ENCODE measurements around the gene STPG3. TPM values are rescaled to one million over a fixed set of nuclear protein-coding genes. Genes with fewer than 3 reads are reported as not detected.

STPG3 gene
- total RNA-seq, 2 experiments from 2014 or later, result not detected

DNA sequence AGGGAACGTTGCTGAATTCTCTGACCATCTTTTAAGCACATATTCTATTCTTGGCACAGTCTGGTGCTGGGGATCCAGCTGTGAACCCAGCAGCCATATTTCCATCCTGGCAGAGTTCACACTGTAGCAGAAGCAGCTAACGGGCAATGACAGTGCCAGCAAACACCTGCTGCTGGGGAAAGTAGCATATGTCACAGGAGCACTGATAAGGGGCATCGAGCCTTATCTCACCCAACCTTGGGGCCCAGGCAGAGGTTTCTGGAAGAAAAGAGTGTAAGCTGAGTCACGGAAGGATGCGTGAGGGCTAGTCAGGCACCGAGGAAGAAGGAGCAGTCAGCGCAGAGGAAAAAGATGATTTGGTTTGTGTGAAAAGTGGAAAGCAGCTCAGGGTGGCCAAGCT is 44.5 kb upstream of the STPG3 start:
- H3K4me1 Mint-ChIP-seq (ENCODE audit: low read depth), result peaks cover 30% of the 10 kb centered on the region
- peak overlapping the region; percentile 93 for H3K4me3 Mint-ChIP-seq
- no peak for DNase-seq
- TF ChIP-seq, protein P1, sequence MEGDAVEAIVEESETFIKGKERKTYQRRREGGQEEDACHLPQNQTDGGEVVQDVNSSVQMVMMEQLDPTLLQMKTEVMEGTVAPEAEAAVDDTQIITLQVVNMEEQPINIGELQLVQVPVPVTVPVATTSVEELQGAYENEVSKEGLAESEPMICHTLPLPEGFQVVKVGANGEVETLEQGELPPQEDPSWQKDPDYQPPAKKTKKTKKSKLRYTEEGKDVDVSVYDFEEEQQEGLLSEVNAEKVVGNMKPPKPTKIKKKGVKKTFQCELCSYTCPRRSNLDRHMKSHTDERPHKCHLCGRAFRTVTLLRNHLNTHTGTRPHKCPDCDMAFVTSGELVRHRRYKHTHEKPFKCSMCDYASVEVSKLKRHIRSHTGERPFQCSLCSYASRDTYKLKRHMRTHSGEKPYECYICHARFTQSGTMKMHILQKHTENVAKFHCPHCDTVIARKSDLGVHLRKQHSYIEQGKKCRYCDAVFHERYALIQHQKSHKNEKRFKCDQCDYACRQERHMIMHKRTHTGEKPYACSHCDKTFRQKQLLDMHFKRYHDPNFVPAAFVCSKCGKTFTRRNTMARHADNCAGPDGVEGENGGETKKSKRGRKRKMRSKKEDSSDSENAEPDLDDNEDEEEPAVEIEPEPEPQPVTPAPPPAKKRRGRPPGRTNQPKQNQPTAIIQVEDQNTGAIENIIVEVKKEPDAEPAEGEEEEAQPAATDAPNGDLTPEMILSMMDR (IDR thresholded peaks at IDR 0.05), result no peak
- ChIA-PET CTCF (interaction anchor here (1.2 to 3.9 kb wide), 4 partner anchors 17 to 34 kb away, joined by 3 to 15 read pairs (median 9); partner anchors contain the start of genes RNF224 and SSNA1), POLR2A (interaction anchor here (0.5 to 6.0 kb wide), 9 partner anchors 11 to 187 kb away, joined by 3 to 44 read pairs (median 4); partner anchors contain the start of genes ANAPC2, RNF208 and SSNA1)
- H3K27ac Mint-ChIP-seq, result peak overlapping the region; percentile 87
- intact Hi-C loops (cut with micrococcal nuclease), result no loop called here
- no peaks in the 10 kb centered on the region for H3K9me3 Mint-ChIP-seq
- H3K36me3 Mint-ChIP-seq (ENCODE audit: low read depth), result peaks cover 21% of the 10 kb centered on the region
- no peaks in the 10 kb centered on the region for H3K27me3 Mint-ChIP-seq
- no peak for ATAC-seq

DNA sequence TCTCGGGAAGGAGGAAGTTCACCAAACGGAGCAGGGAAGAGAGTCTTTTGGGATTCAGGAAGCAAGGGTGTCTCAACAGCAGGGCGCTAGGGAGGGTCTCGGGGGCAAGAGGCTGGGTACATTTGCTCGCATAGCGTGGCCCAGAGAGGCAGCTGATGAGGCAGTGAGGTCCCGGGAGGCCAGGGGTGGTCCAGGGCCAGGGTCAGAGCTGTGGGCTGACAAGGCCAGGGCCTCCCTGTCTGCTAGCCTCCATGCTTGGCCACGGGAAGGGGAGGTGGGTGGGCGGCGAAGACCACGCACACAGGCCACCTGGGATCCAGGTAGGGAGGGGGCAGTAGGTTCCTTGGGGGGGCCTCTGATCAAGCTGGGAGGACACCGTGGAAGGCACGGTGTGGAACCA is 39.6 kb upstream of the STPG3 start:
- no peak overlapping the region for H3K4me3 Mint-ChIP-seq
- TF ChIP-seq, protein P1 (IDR thresholded peaks at IDR 0.05), result no peak
- ATAC-seq, result no peak
- DNase-seq, result no peak
- CTCF ChIA-PET, result no interaction called here
- no peak overlapping the region for H3K27ac Mint-ChIP-seq
- peaks cover 13% of the 10 kb centered on the region for H3K4me1 Mint-ChIP-seq (ENCODE audit: low read depth)
- peaks cover 20% of the 10 kb centered on the region for H3K36me3 Mint-ChIP-seq (ENCODE audit: low read depth)
- no peaks in the 10 kb centered on the region for H3K27me3 Mint-ChIP-seq
- no peaks in the 10 kb centered on the region for H3K9me3 Mint-ChIP-seq
- POLR2A ChIA-PET, result interaction anchor here (0.9 to 2.7 kb wide), 3 partner anchors 8 to 30 kb away, joined by 3 to 9 read pairs (median 6); partner anchors contain the start of gene TUBB4B
- intact Hi-C loops (cut with micrococcal nuclease), result no loop called here

DNA sequence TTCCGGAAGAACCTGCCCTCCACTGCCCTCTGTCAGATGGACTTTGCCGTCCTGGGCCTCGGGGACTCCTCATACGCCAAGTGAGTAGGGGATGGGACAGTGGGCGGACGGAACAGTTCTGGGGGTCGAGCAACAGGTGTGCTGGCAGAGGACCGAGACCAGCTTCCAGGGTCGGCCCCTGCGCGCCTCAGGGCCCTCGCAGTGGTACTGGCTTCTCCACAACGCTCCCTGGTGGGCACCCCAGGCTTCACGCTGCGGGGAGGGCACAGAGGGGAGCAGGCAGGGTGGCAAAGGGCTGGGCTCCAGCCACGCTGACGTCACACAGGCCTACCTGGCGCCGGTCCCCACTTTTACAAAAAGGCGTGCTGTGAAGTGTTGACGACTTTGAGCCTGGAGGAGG is 38.6 kb upstream of the STPG3 start:
- TF ChIP-seq, protein P1 (IDR thresholded peaks at IDR 0.05), result no peak
- no peak for DNase-seq
- Mint-ChIP-seq H3K36me3 (ENCODE audit: low read depth) (peaks cover 10% of the 10 kb centered on the region), H3K4me1 (ENCODE audit: low read depth) (peaks cover 3% of the 10 kb centered on the region), H3K4me3 (no peak overlapping the region), H3K27me3 (no peaks in the 10 kb centered on the region), H3K9me3 (no peaks in the 10 kb centered on the region), H3K27ac (no peak overlapping the region)
- ChIA-PET CTCF (no interaction called here), POLR2A (interaction anchor here (0.9 to 1.7 kb wide), 2 partner anchors 10 to 29 kb away, joined by 3 to 6 read pairs; partner anchors contain the start of gene TUBB4B)
- no peak for ATAC-seq
- intact Hi-C loops (cut with micrococcal nuclease), result no loop called here

DNA sequence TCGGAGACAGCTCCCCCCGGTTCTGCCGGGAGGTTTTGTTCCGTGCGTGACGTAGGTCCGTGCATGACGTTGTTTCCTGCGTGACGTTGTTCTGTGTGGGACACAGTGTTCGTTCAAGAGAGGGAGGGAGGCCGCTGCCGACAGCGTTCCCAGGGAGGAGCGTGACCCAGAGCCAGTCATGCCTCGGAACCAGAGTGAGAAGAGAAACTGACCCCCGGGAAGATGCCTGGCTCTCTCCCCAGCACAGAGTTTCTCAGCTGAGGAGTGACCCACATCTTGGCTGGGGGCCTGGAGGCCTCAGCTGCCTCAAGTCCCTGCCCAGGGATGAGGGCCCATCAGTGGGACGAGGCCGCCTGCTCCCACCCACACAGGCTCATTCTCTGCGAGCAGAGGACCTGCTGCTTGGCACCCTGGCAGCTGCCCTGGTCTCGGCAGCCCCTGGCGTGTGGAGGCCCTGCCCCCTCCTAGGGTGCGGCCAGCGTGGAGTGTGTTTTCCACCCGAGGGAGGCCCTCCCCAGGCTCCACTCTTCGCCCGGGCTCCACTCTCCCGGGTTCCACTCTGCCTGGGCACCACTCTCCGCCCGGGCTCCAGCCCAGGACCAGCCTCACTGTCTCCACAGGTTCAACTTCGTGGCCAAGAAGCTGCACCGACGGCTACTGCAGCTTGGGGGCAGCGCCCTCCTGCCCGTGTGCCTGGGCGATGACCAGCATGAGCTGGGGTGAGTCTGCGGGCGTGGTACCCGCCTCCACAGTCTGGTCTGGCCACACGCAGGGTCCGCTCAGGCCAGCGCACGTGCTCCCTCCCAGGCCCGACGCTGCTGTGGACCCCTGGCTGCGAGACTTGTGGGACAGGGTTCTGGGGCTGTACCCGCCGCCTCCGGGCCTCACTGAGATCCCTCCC is 37.7 kb upstream of the STPG3 start:
- TF ChIP-seq, protein P1 (IDR thresholded peaks at IDR 0.05), result no peak
- ATAC-seq, result no peak
- ChIA-PET POLR2A (interaction anchor here (1.7 kb wide), 1 partner anchor 11 kb away, joined by 6 read pairs; no protein-coding TSS in a partner anchor), CTCF (interaction anchor here (1.0 to 1.4 kb wide), 2 partner anchors 9 to 107 kb away, joined by 3 read pairs; no protein-coding TSS in a partner anchor)
- intact Hi-C loops (cut with micrococcal nuclease), result no loop called here
- no peak overlapping the region for H3K4me3 Mint-ChIP-seq
- H3K36me3 Mint-ChIP-seq (ENCODE audit: low read depth), result peaks cover 9% of the 10 kb centered on the region
- DNase-seq, result no peak
- H3K4me1 Mint-ChIP-seq (ENCODE audit: low read depth), result peaks cover under 1% of the 10 kb centered on the region
- no peaks in the 10 kb centered on the region for H3K9me3 Mint-ChIP-seq
- H3K27me3 Mint-ChIP-seq, result no peaks in the 10 kb centered on the region
- H3K27ac Mint-ChIP-seq, result no peak overlapping the region

DNA sequence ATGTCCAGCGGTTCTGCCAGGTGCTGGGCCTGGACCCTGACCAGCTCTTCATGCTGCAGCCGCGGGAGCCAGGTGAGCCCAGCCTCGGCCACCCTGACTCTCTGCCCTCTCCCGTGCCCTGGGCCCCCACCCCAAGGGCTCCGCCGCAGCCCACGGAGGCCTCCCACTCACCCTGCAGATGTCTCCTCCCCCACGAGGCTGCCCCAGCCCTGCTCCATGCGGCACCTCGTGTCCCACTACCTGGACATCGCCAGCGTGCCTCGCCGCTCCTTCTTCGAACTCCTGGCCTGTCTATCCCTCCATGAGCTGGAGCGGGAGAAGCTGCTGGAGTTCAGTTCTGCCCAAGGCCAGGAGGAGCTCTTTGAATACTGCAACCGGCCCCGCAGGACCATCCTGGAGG is 36.5 kb upstream of the STPG3 start:
- DNase-seq (no peak), ATAC-seq (no peak)
- no peak overlapping the region for H3K27ac Mint-ChIP-seq
- TF ChIP-seq, protein P1 (IDR thresholded peaks at IDR 0.05), result no peak
- no peaks in the 10 kb centered on the region for H3K4me1 Mint-ChIP-seq (ENCODE audit: low read depth)
- H3K9me3 Mint-ChIP-seq, result no peaks in the 10 kb centered on the region
- no peak overlapping the region for H3K4me3 Mint-ChIP-seq
- CTCF ChIA-PET, result interaction anchor here (0.9 to 1.4 kb wide), 3 partner anchors 8 to 108 kb away, joined by 3 read pairs; no protein-coding TSS in a partner anchor
- H3K36me3 Mint-ChIP-seq (ENCODE audit: low read depth), result peaks cover 2% of the 10 kb centered on the region
- POLR2A ChIA-PET, result interaction anchor here (1.0 to 7.1 kb wide), 3 partner anchors 9 to 85 kb away, joined by 4 to 44 read pairs (median 6); partner anchors contain the start of genes NDOR1 and TMEM203
- intact Hi-C loops (cut with micrococcal nuclease), result no loop called here
- H3K27me3 Mint-ChIP-seq, result no peaks in the 10 kb centered on the region

Measured in activated CD8-positive, alpha-beta T cell treated with anti-CD3 and anti-CD28 coated beads for 36 hours (primary cell).